WTC11 (cell line): ENCODE data around the gene LYPD6B. TPM values are rescaled to one million over a fixed set of nuclear protein-coding genes. Genes with fewer than 3 reads are reported as not detected.

Experiments
- ATAC-seq: fragments of 200-7000 bp; cut with Tn5 transposase; 2 replicates; pipeline ENCODE4 v1.10.0; 2021; ENCODE audit warnings: mild to moderate bottlenecking, moderate library complexity
- CTCF ChIA-PET: fragments of 300-600 bp; sonication (Branson Sonifier 250); formaldehyde crosslinking; loops from one replicate; lab custom pipeline; 2021; ENCODE audit warnings: antibody characterized with exemption; lab: Charles Lee
- POLR2A ChIA-PET: fragments of 350-600 bp; sonication (Branson Sonifier 250); formaldehyde crosslinking; loops from one replicate; lab custom pipeline; 2021; ENCODE audit warnings: antibody characterized with exemption; lab: Charles Lee
- DNase-seq: peaks from one replicate; pipeline ENCODE4 v3.0.0; 2021; ENCODE audit warnings: low spot score
- H3K27ac Mint-ChIP-seq: 2 replicates; pipeline ENCODE4 v1.8.0; 2021; ENCODE audit warnings: mixed read lengths
- H3K27me3 Mint-ChIP-seq: 2 replicates; pipeline ENCODE4 v1.8.0; 2021; ENCODE audit warnings: low read depth, mild to moderate bottlenecking, moderate library complexity, mixed read lengths
- H3K36me3 Mint-ChIP-seq: 2 replicates; pipeline ENCODE4 v1.8.0; 2021; ENCODE audit warnings: mixed read lengths
- H3K4me1 Mint-ChIP-seq: 2 replicates; pipeline ENCODE4 v1.8.0; 2022; ENCODE audit warnings: mixed read lengths
- H3K4me3 Mint-ChIP-seq: 2 replicates; pipeline ENCODE4 v1.8.0; 2021; ENCODE audit warnings: mild to moderate bottlenecking, moderate library complexity, mixed read lengths
- H3K9me3 Mint-ChIP-seq: 2 replicates; pipeline ENCODE4 v1.8.0; 2021; ENCODE audit warnings: mixed read lengths
- ATF1 ChIP-seq: sonication (generic); formaldehyde crosslinking; IDR thresholded peaks from 2 replicates; pipeline ENCODE4 v1.8.1; 2023; ENCODE audit warnings: mild to moderate bottlenecking, moderate library complexity, missing genetic modification reagents
- ATF2 ChIP-seq: sonication (generic); formaldehyde crosslinking; IDR thresholded peaks from 2 replicates; pipeline ENCODE4 v1.8.1; 2022; ENCODE audit warnings: low read depth, missing genetic modification reagents, borderline replicate concordance
- CDX4 ChIP-seq: fragments of 250-450 bp; sonication (Bioruptor Pico); IDR thresholded peaks from 2 replicates; pipeline ENCODE4 v1.9.0; 2021; ENCODE audit warnings: moderate library complexity, mild to moderate bottlenecking, inconsistent platforms, borderline replicate concordance
- E2F4 ChIP-seq: sonication (generic); formaldehyde crosslinking; IDR thresholded peaks from 2 replicates; pipeline ENCODE4 v1.8.1; 2022; ENCODE audit warnings: low read depth, mild to moderate bottlenecking, moderate library complexity, missing genetic modification reagents, borderline replicate concordance
- ERG ChIP-seq: fragments of 250-450 bp; sonication (Bioruptor Pico); IDR thresholded peaks from 2 replicates; pipeline ENCODE4 v1.8.0; 2021; ENCODE audit warnings: mild to moderate bottlenecking
- FOXJ3 ChIP-seq: sonication (generic); formaldehyde crosslinking; IDR thresholded peaks from 2 replicates; pipeline ENCODE4 v1.9.0; 2021; ENCODE audit warnings: missing genetic modification reagents, mild to moderate bottlenecking, borderline replicate concordance
- GABPB1 ChIP-seq: sonication (generic); formaldehyde crosslinking; IDR thresholded peaks from 2 replicates; pipeline ENCODE4 v1.8.1; 2023; ENCODE audit warnings: mild to moderate bottlenecking, missing genetic modification reagents
- GRHL2 ChIP-seq: fragments of 250-450 bp; sonication (Bioruptor Pico); IDR thresholded peaks from 2 replicates; pipeline ENCODE4 v1.8.0; 2022; ENCODE audit warnings: mild to moderate bottlenecking, moderate library complexity; ENCODE audit not compliant: insufficient replicate concordance, severe bottlenecking
- HMGXB4 ChIP-seq: sonication (generic); formaldehyde crosslinking; IDR thresholded peaks from 2 replicates; pipeline ENCODE4 v1.8.1; 2023; ENCODE audit warnings: mild to moderate bottlenecking, moderate library complexity, missing genetic modification reagents
- NFYB ChIP-seq: sonication (generic); formaldehyde crosslinking; conservative IDR thresholded peaks from 2 replicates; pipeline ENCODE4 v1.8.0; 2022; ENCODE audit warnings: low read depth, missing genetic modification reagents
- NR1H2 ChIP-seq: sonication (generic); formaldehyde crosslinking; IDR thresholded peaks from 2 replicates; pipeline ENCODE4 v1.9.0; 2021; ENCODE audit warnings: mild to moderate bottlenecking, moderate library complexity, missing genetic modification reagents
- PREB ChIP-seq: sonication (generic); formaldehyde crosslinking; IDR thresholded peaks from 2 replicates; pipeline ENCODE4 v1.8.1; 2022; ENCODE audit warnings: mild to moderate bottlenecking, missing genetic modification reagents, moderate library complexity, borderline replicate concordance
- RELA ChIP-seq: sonication (generic); formaldehyde crosslinking; IDR thresholded peaks from 2 replicates; pipeline ENCODE4 v1.8.1; 2022; ENCODE audit warnings: missing genetic modification reagents, mild to moderate bottlenecking, borderline replicate concordance
- RORB ChIP-seq: fragments of 250-450 bp; sonication (Bioruptor Pico); IDR thresholded peaks from 2 replicates; pipeline ENCODE4 v1.9.0; 2021; ENCODE audit warnings: mild to moderate bottlenecking
- TCF7 ChIP-seq: sonication (generic); formaldehyde crosslinking; IDR thresholded peaks from 2 replicates; pipeline ENCODE4 v1.8.0; 2022; ENCODE audit warnings: mild to moderate bottlenecking, low read depth, missing genetic modification reagents, moderate library complexity
- TEAD1 ChIP-seq: sonication (generic); formaldehyde crosslinking; IDR thresholded peaks from 2 replicates; pipeline ENCODE4 v1.8.0; 2022; ENCODE audit warnings: mild to moderate bottlenecking, missing genetic modification reagents
- USF2 ChIP-seq: sonication (generic); formaldehyde crosslinking; IDR thresholded peaks from 2 replicates; pipeline ENCODE4 v1.8.1; 2023; ENCODE audit warnings: mild to moderate bottlenecking, missing genetic modification reagents, moderate library complexity
- ZBTB21 ChIP-seq: sonication (generic); formaldehyde crosslinking; IDR thresholded peaks from 2 replicates; pipeline ENCODE4 v1.8.1; 2023; ENCODE audit warnings: mild to moderate bottlenecking, missing genetic modification reagents, borderline replicate concordance
- ZNF219 ChIP-seq: sonication (generic); formaldehyde crosslinking; IDR thresholded peaks from 2 replicates; pipeline ENCODE4 v1.8.0; 2023; ENCODE audit warnings: missing genetic modification reagents, mild to moderate bottlenecking, borderline replicate concordance
- ZNF281 ChIP-seq: sonication (generic); formaldehyde crosslinking; IDR thresholded peaks from 2 replicates; pipeline ENCODE4 v1.8.0; 2023; ENCODE audit warnings: mild to moderate bottlenecking, missing genetic modification reagents
- ZNF423 ChIP-seq: fragments of 250-450 bp; sonication (Bioruptor Pico); IDR thresholded peaks from 2 replicates; pipeline ENCODE4 v2.1.2; 2022; ENCODE audit warnings: mild to moderate bottlenecking, moderate library complexity
- ZSCAN18 ChIP-seq: fragments of 250-450 bp; sonication (Bioruptor Pico); IDR thresholded peaks from 2 replicates; pipeline ENCODE4 v2.1.2; 2022; ENCODE audit warnings: mild to moderate bottlenecking, moderate library complexity
- total RNA-seq: library from RNA; stranded (reverse); gene quantifications from 3 replicates; pipeline ENCODE4 v1.2.3, GENCODE V29; 2021

Gene LYPD6B
- total RNA-seq, 1 experiment from 2014 or later, result 1.6 TPM

- no peak for TF ChIP-seq PREB (CRISPR knock-in tag)
- TF ChIP-seq NFYB (CRISPR knock-in tag), result no peak
- no peak for TF ChIP-seq NR1H2 (CRISPR knock-in tag)
- TF ChIP-seq RELA, result no peak
- TF ChIP-seq ERG (CRISPR knock-in tag), result no peak
- no peak for TF ChIP-seq GRHL2 (CRISPR knock-in tag)
- TF ChIP-seq E2F4 (CRISPR knock-in tag), result no peak
- no peak for TF ChIP-seq CDX4 (CRISPR knock-in tag)
Measured at GRCh38 chr2:149219856-149220255, 181.4 kb downstream of the LYPD6B start (continued).

- DNase-seq, result no peak
- no peaks in the 10 kb centered on the region for H3K36me3 Mint-ChIP-seq
- H3K9me3 Mint-ChIP-seq, result no peaks in the 10 kb centered on the region
- CTCF ChIA-PET, result no interaction called here
- no peak for ATAC-seq
- H3K27ac Mint-ChIP-seq, result no peak overlapping the region
- no peak for TF ChIP-seq TCF7 (CRISPR knock-in tag)
- TF ChIP-seq USF2 (CRISPR knock-in tag), result no peak
- no peak for TF ChIP-seq ZNF423
- TF ChIP-seq GRHL2 (CRISPR knock-in tag), result no peak
- TF ChIP-seq ATF2, result no peak
- no peak for TF ChIP-seq HMGXB4 (CRISPR knock-in tag)
- TF ChIP-seq ATF1 (CRISPR knock-in tag), result no peak
- TF ChIP-seq FOXJ3 (CRISPR knock-in tag), result no peak
- no peak for TF ChIP-seq ZSCAN18
- no peak for TF ChIP-seq GABPB1 (CRISPR knock-in tag)
- no peak for TF ChIP-seq ZBTB21 (CRISPR knock-in tag)
- TF ChIP-seq TEAD1 (CRISPR knock-in tag), result no peak
- TF ChIP-seq ZNF281 (CRISPR knock-in tag), result no peak
- TF ChIP-seq ZNF219 (CRISPR knock-in tag), result no peak
- TF ChIP-seq RORB (CRISPR knock-in tag), result no peak
- TF ChIP-seq, all 79 proteins: peak for 0
- peaks cover 41% of the 10 kb centered on the region for H3K4me1 Mint-ChIP-seq
- H3K4me3 Mint-ChIP-seq, result no peak overlapping the region
- POLR2A ChIA-PET, result no interaction called here
- no peaks in the 10 kb centered on the region for H3K27me3 Mint-ChIP-seq
Measured at GRCh38 chr2:149221002-149221401, 182.5 kb downstream of the LYPD6B start.
